Esophagus (tissue), 2 donors: Measurements from ENCODE around the gene VAV2. TPM values are rescaled to one million over a fixed set of nuclear protein-coding genes. Genes with fewer than 3 reads are reported as not detected.

ENCODE experiments used
- H3K27ac ChIP-seq, 2 donors: one replicate each; pipeline ENCODE4 v1.5.1; 2013; ENCODE audit warnings: low read depth in 2 of 2, mild to moderate bottlenecking in 2 of 2, inconsistent platforms in 1 of 2, low read length in 1 of 2, moderate library complexity in 1 of 2
- H3K27me3 ChIP-seq, 2 donors: one replicate each; pipeline ENCODE4 v1.6.1; 2013; ENCODE audit warnings: low read length in 2 of 2, control low read depth in 1 of 2, mild to moderate bottlenecking in 1 of 2; ENCODE audit not compliant: insufficient read depth in 2 of 2, control insufficient read depth in 1 of 2
- H3K36me3 ChIP-seq, 2 donors: one replicate each; pipeline ENCODE4 v1.6.1; 2013; ENCODE audit warnings: low read length in 1 of 2; ENCODE audit not compliant: control insufficient read depth in 2 of 2, insufficient read depth in 2 of 2
- H3K4me1 ChIP-seq, 2 donors: one replicate each; pipeline ENCODE4 v1.6.1; 2013; ENCODE audit warnings: low read length in 1 of 2; ENCODE audit not compliant: control insufficient read depth in 2 of 2, insufficient read depth in 2 of 2
- H3K4me3 ChIP-seq, 2 donors: one replicate each; pipeline ENCODE4 v1.5.1; 2013; ENCODE audit warnings: low read length in 2 of 2, mild to moderate bottlenecking in 2 of 2, low read depth in 1 of 2, moderate library complexity in 1 of 2
- H3K9me3 ChIP-seq, 2 donors: one replicate each; pipeline ENCODE4 v1.6.1; 2013; ENCODE audit warnings: mild to moderate bottlenecking in 2 of 2, low read depth in 1 of 2, low read length in 1 of 2, moderate library complexity in 1 of 2; ENCODE audit not compliant: control insufficient read depth in 2 of 2, insufficient read depth in 1 of 2
- WGBS, 2 donors: extraction: QIAGEN DNeasy Blood & Tissue Kit; methylation state at CpG; one replicate each; pipeline ENCODE4 v1.1.7; 2013; 5-methylcytosine and 5-hydroxymethylcytosine counted together
- polyA plus RNA-seq, 2 donors: library from polyadenylated mRNA; stranded (reverse); fragments of 200-250 nt; gene quantifications; one replicate each; pipeline ENCODE4 v1.2.3, GENCODE V29; 2013
- donor health status: healthy with polysubstance abuse.
- donor health status: Bipolar disorder and iron deficiency.

Gene VAV2
- polyA plus RNA-seq, 2 donors: 4.8 to 5.0 TPM

DNA sequence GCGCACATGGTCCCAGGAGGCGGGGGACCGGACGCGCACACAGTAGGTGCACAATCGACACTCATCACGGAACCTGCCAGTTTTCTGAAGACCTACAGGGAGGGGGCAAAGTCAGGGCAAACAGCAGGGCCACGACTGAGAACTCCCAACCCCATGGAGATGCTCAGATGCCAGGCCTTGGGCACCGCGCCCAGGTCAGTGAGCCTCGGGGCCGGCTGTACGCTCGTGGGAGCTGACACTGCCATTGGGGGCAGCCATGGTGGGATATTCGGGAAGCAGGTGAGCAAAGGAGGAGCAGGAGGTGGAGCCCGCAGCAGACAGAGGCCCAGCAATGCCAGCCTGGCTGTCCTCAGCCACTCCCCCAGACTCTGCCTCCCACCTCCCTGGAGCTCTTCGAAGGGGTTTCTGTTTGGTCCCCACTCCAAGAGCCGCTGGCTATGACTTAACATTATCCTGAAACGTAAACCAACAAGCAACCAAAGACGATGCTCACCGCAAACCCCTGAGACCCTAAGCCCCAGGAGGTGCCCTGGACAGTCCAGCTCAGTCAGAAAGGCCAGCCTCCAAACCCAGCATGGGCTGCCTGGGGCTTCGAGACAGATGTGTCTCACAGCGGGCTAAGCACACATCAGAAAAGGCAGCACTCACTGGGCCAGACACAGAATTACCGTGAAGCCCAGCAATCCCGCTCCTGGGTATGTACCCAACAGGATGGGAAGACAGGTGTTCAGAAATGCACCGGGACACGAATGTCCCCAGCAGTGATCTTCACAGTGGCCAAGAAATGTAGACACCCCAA, 78.4 kb downstream of the VAV2 start:
- Histone ChIP-seq H3K9me3 (no peaks in the 10 kb centered on the region), H3K4me1 (peaks cover 0 to 11% of the 10 kb centered on the region in 2 donors), H3K27me3 (no peaks in the 10 kb centered on the region), H3K27ac (no peak overlapping the region), H3K36me3 (no peaks in the 10 kb centered on the region), H3K4me3 (no peak overlapping the region)
- 74 to 77% methylated on average over 27 of the region's 27 CpGs for WGBS, 2 donors

DNA sequence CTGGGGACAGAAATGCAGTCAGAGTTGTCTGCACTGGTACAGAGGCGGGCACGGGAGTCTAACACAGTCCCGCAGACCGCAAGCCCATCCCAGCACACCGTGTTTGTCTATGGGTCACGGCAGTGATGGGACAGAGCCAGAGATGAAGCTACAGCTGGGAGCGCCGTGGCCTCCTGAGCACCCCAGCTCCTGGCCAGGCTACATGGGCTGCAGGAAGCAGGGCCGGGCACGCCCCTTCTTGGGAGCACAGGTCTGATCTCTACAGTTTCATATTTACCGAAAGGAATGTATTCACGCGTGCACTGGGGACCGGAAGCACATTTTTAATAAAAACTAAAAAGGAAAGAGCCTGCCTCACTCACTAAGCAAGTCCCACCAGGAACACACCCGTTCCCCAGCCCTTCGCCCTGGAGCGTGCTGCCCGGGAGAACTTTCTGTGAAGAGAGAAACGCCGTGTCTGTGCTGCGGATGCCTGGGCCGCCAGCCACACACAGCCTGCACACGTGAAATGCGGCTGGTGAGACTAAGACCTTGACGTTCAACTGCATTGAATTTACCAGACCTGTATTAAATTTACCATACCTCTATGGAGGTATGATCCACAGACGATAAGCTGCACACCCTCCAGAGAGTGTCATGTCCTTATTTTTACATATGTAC, 81.1 kb downstream of the VAV2 start:
- Histone ChIP-seq H3K27ac (no peak overlapping the region), H3K27me3 (no peaks in the 10 kb centered on the region), H3K36me3 (no peaks in the 10 kb centered on the region), H3K4me3 (no peak overlapping the region), H3K9me3 (no peaks in the 10 kb centered on the region), H3K4me1 (peaks cover 0 to 13% of the 10 kb centered on the region in 2 donors)
- WGBS, 2 donors: 49 to 61% methylated on average over 26 of the region's 26 CpGs

DNA sequence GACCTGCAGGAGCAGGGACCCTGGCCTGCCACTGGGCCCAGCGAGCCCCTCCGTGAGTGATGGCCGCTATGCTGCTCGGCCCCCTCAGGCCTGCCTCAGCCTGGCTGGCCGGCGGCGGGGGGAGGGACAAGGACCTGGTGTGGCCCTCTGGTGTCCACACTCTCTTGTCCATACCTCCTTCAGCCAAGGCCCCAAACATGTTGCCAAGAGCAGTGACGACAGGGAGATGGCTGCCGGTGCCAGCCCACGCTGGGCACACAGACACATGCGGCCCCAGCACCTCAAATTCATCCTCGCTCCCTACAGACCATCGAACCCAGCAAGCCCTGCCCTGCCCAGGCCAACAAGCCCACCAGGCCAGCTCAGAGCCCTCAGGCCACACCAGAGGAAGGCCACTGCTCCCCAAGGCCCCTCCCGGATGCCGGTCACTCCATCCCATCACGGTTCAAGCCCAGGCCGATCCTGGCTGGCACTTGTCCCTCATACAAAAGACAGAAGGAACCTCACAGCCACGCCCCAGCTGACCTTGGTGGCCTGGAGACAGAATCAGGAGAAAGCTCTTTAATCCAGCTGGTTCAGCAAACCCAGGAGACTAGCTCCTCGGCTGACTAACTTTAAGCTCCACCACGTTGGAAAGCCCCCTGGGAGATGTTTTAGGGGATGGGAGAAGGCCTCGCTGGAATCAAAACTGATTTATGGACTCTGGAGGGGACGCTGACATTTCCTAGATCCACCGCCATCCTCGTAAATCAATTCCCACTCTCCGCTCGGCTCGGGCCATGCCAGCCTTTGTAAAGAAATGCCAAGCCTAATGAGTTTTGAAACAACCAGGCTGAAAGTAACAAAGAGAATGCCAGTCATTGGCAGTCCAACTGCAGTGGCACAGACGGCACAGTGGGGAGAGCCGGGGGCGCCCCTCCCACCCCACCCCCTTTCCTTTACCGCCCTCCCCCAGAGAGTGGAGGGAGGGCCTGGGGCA, 84.9 kb downstream of the VAV2 start:
- H3K27me3 ChIP-seq: no peaks in the 10 kb centered on the region
- no peak overlapping the region for H3K4me3 ChIP-seq
- H3K36me3 ChIP-seq: peaks cover 0 to 2% of the 10 kb centered on the region in 2 donors
- no peak overlapping the region for H3K27ac ChIP-seq
- H3K4me1 ChIP-seq: peaks cover 0 to 8% of the 10 kb centered on the region in 2 donors
- H3K9me3 ChIP-seq: no peaks in the 10 kb centered on the region
- 79 to 83% methylated on average over 30 to 31 of the region's 31 CpGs for WGBS, 2 donors

DNA sequence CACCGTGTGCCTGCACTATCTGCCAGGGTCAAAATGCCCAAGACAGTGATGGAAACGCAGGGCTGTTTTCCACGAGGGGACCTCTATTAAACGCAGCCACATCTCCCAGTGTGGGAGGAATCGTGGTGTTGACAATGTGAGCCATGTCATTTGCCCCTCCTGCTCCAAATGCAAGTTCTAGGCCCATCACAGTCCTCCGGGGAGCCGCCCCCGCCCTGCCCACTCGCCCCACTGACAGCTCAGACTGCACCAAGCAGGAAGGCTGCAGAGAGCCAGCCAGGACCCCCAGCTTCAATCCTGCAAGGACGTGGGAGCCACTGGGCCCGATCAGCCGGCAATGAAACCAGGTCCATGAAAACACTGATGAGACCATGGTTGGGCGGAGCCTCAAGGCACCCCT, 85.9 kb downstream of the VAV2 start:
- H3K36me3 ChIP-seq: peaks cover 0 to 2% of the 10 kb centered on the region in 2 donors
- no peak overlapping the region for H3K27ac ChIP-seq
- H3K4me3 ChIP-seq: no peak overlapping the region
- peaks cover 0 to 5% of the 10 kb centered on the region in 2 donors for H3K4me1 ChIP-seq
- 76 to 82% methylated on average over 13 of the region's 13 CpGs for WGBS, 2 donors
- H3K9me3 ChIP-seq: no peaks in the 10 kb centered on the region
- H3K27me3 ChIP-seq: no peaks in the 10 kb centered on the region

DNA sequence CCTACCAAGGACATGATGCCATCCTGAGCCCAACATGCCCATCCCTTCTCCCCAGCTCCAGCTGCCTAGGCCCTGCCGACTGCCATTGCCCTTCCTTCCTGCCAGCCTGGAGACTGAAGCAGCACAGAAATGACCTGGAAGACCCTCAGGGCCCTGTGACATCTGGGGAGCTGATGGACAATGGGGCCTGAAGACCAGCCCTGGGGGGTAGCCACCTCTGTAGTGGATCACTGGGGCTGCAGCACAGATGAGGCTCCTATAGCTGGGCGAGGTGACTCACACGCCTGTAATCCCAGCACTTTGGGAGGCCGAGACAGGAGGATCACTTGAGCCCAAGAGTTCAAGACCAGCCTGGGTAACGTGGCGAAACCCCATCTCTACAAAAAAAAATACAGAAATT, 86.6 kb downstream of the VAV2 start:
- WGBS, 2 donors: 90 to 94% methylated on average over 6 of the region's 6 CpGs

DNA sequence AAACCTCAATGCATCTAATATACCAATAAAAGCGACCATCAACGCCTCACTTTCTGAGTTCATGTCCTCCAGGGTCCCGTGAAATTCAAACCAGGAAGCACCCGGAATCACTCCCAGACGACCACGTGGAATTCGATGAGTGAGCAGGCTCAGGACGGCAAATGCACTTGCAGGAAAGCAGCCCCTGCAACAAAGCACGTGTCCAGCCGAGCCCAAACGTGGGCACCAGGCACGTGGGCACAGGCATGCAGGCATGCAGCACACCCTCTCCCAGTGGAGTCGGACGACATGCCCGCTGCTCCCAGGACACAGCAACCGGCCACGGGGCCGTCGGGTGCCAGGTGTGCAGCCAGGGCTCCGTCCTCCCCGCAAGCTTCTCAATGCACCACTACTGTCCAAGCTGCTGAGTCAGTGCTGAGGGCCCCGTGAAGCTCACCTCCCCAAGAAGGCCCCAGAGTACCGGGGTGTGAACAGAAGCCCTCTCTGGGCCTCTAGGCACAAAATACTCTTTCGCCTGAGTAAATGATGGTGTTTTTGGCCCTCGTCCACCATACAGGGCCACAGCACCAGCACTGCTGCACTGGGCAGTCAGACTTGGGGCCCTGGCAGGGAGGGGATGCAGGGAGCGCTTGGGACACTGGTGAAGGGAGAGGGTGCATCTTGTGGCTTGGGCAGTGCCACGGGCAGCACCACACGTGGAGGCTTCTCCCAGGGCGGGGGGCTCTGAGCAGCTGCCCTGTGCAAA, 87.6 kb downstream of the VAV2 start:
- 83 to 84% methylated on average over 29 of the region's 29 CpGs for WGBS, 2 donors
- H3K27me3 ChIP-seq: no peaks in the 10 kb centered on the region
- no peak overlapping the region for H3K4me3 ChIP-seq
- H3K27ac ChIP-seq: no peak overlapping the region
- H3K36me3 ChIP-seq: peaks cover 0 to 2% of the 10 kb centered on the region in 2 donors
- H3K4me1 ChIP-seq: peaks cover 0 to 5% of the 10 kb centered on the region in 2 donors
- H3K9me3 ChIP-seq: no peaks in the 10 kb centered on the region

More for the DNA sequence above, 86.6 kb downstream of the VAV2 start:
- H3K4me1 ChIP-seq: peaks cover 0 to 5% of the 10 kb centered on the region in 2 donors
- H3K27me3 ChIP-seq: no peaks in the 10 kb centered on the region
- no peak overlapping the region for H3K4me3 ChIP-seq
- H3K9me3 ChIP-seq: no peaks in the 10 kb centered on the region
- no peak overlapping the region for H3K27ac ChIP-seq
- peaks cover 0 to 2% of the 10 kb centered on the region in 2 donors for H3K36me3 ChIP-seq

DNA sequence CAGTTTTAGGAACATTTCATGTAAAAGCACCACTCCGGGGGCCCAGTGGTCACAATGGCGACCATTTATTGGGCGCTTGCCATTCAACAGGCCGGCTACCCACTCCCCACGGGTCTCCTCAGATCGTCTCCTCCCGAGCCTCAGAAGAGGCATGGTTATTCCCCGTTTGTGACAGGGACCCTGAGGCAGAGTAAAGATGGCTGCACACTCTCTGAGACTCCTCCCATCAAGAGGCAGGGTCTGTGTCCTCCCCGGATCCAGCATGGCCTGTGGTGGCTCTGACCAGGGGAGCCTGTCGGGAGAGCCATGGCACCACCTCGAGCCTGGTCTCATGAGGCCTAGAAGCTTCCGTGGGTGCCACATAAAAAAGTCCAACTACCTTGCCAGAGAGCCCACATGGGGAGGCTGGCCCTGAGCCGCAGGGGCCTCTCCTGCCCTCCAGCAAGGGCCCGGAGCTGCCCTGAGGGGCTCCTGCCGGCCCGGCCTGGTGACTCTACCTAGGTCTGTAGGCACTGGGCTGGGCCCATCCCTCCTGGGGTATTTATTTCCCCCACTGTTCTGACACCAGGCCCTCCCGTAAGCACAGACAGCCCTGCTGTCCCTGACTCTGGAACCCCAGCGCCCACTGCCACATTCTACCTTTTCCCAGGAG, 90.8 kb downstream of the VAV2 start:
- peaks cover 0 to 1% of the 10 kb centered on the region in 2 donors for H3K4me1 ChIP-seq
- 88 to 92% methylated on average over 18 of the region's 18 CpGs for WGBS, 2 donors
- no peaks in the 10 kb centered on the region for H3K9me3 ChIP-seq
- peaks cover 0 to 2% of the 10 kb centered on the region in 2 donors for H3K36me3 ChIP-seq
- no peak overlapping the region for H3K4me3 ChIP-seq
- H3K27ac ChIP-seq: no peak overlapping the region
- no peaks in the 10 kb centered on the region for H3K27me3 ChIP-seq

DNA sequence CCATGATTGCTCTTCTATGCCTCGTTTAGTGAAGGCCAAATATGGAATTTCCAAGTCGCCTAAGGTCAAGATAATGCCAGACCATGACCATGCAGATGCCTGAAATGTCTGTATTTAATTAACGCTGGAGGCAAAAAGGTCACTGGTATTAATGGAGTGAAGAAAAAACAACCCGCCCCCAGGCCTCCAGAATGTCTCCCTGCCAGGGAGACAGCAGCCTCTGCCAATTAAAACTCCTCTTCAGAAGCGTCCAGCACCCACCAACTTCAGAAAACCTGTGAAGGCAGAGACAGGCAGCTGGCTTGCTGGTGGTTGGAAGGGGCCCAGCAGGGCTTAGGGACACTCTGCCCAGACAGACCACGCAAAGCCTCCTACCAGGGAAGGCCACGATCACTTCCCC, 94.4 kb downstream of the VAV2 start:
- no peaks in the 10 kb centered on the region for H3K4me1 ChIP-seq
- WGBS, 2 donors: 66 to 68% methylated on average over 7 of the region's 7 CpGs
- H3K36me3 ChIP-seq: no peaks in the 10 kb centered on the region
- no peak overlapping the region for H3K27ac ChIP-seq
- H3K9me3 ChIP-seq: no peaks in the 10 kb centered on the region
- H3K4me3 ChIP-seq: no peak overlapping the region
- H3K27me3 ChIP-seq: no peaks in the 10 kb centered on the region
